Globus pallidus (tissue), 1 donor: ENCODE data around the gene FBLN1.
"Not testable (repeated sequence)": the region's sequence is repeated elsewhere in the genome, so short reads cannot be mapped to it uniquely, and the experiment has no call there.

ENCODE experiments used
- DNase-seq: peaks from one replicate; pipeline ENCODE4 v3.0.0-alpha.2; 2015; ENCODE audit warnings: low spot score

The FBLN1 gene

DNA sequence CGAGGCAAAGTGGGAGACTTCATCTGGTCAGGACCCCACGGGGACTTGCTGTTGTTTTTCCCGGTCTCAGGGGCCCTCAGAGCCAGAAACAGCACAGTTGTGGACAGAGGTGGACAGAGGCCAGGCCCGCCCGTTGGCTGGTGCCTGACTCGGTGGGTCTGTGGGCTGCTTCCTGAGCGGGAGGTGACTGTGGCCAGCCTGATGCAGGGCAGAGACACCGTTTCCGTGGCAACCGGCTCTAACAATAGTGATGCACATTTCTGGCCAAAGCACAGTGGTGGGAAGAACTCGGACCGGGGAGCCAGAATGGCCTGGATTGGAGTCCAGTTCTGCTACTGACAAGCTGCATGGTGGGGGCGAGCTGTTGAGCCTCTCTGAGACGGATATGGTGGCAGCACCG lies 110.3 kb downstream of the FBLN1 start:
- no peak for DNase-seq

DNA sequence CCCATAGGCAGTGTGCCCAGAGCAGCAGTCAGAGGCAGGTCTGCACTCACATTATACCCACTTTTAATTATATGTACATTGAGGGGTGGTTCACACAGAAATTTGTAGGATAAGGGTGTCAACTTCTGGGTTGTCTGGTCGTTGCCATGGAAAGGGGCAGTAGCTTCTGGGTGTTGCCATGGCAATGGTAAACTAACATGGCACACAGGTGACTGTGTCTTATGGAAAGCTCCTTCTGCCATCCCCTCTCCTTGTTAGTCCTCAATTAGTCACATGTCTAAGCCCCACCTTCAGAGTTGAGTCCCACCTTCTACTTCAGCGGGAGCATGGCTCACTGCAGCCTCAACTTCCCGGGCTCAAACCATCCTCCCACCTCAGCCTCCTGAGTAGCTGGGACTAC lies 112.7 kb downstream of the FBLN1 start:
- no peak for DNase-seq

- DNase-seq: no peak
Observed at GRCh38 chr22:45616432-45616831, 113.7 kb downstream of the FBLN1 start.

GRCh38 chr22:45617948-45618347 lies 115.3 kb downstream of the FBLN1 start:
- DNase-seq: no peak

DNA sequence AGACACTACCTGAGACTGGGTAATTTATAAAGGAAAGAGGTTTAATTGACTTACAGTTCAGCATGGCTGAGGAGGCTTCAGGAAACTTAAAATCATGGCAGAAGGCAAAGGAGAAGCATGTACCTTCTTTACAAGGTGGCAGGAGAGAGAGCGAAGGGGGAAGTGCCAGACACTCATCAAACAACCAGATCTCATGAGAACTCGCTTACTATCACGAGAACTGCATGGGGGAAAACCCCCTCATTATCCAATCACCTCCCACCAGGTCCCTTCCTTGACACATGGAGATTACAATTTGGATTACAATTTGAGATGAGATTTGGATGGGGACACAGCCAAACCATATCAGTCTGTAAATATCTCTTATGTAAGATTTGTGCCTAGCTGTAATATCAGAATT lies 118.0 kb downstream of the FBLN1 start:
- no peak for DNase-seq

GRCh38 chr22:45621836-45622600 lies 119.3 kb downstream of the FBLN1 start:
- no peak for DNase-seq

GRCh38 chr22:45623464-45624145 lies 120.9 kb downstream of the FBLN1 start:
- DNase-seq: not testable (repeated sequence)

GRCh38 chr22:45626198-45626651 lies 123.5 kb downstream of the FBLN1 start:
- no peak for DNase-seq

DNA sequence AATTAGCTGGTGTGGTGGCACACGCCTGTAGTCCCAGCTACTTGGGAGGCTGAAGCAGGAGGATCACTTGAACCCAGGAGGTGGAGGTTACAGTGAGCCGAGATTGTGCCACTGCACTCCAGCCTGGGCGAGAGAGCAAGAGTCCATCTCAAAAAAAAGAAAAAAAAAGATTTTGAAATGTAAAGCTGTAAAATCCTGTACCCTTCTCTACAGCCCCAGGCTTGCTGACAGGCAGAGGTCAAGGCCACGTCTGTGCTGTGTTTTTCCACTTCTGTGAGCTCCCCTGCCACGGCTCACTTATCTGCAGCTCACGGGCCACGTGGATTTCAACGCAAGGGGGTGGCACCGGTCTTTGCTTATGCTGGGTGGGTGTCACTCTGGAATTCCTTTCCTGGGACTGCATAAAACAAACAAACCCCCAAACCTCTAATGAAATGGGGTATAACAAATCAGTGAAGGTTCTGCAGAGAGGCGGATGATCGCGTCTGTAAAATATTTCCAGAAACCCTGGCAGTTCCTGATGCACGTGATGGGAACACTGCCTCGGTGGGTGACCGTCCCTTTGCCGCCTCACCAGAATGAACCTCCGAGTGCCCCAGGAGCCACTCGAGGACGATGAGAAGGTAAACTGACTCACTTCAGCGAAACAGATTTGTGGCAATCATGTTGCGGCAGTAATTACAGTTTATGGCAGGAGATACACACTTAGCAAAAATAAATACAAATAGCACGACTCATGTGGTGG lies 125.0 kb downstream of the FBLN1 start:
- DNase-seq: no peak

- DNase-seq: no peak
Observed at GRCh38 chr22:45628515-45628914, 125.8 kb downstream of the FBLN1 start.

GRCh38 chr22:45629469-45630089 lies 126.9 kb downstream of the FBLN1 start:
- DNase-seq: no peak

GRCh38 chr22:45630436-45630835 lies 127.8 kb downstream of the FBLN1 start:
- no peak for DNase-seq

- DNase-seq: peak; percentile 7
Observed at GRCh38 chr22:45631140-45631840, 128.6 kb downstream of the FBLN1 start.

GRCh38 chr22:45631841-45632238 lies 129.2 kb downstream of the FBLN1 start:
- no peak for DNase-seq

DNA sequence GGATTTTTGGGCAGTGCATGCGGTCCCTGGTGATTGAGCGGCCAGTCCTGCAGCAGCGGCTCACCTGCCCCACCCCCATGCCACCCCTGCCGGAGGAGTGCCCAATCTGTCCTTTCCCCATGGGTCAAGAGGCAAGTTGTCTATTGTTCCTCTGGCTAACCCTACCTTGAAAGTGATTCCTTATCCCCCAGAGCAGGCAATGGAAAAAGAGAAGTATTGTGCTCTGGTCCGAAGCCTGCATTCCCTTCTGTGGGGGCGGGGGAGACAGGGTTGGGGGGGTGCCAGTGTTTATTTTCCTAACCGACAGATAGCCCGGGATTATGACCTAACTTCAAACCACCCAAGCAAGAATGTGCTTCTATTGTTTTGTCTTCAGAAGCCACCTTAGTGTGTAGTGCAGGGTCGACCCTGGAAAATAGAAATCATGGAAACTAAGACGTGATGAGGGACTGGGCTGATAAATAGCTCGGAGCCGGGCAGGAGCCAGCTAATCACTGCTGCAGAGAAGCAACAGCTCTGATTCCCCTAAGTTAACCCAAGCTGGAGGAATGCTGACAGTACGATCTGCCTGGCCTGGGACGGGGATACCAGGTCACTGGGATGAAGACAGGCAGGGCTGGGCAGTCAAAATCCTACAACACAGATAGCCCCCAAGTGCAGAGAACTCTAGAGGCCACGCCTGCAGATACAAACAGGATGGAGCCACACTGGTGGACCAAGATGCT lies 130.3 kb downstream of the FBLN1 start:
- no peak for DNase-seq

- no peak for DNase-seq
Observed at GRCh38 chr22:45636683-45637082, 134.0 kb downstream of the FBLN1 start.

DNA sequence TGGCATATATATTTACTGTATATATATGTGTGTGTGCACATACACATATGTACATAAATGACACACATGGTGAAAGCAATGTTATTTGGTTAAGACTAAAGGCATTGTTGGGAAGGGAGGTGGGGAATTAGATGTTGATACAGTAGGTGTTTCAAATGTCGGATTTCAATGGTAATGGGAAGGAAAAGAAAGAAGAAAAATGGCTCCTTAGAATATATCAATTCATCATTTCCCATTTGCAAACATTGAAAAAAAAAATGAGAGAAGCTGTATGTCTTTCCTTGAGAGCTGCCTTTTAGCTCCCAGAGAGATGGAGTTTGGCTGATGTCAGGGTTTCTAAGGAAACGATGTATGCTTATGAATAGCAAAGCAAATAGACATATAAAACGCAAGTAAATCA lies 135.5 kb downstream of the FBLN1 start:
- DNase-seq: no peak

DNA sequence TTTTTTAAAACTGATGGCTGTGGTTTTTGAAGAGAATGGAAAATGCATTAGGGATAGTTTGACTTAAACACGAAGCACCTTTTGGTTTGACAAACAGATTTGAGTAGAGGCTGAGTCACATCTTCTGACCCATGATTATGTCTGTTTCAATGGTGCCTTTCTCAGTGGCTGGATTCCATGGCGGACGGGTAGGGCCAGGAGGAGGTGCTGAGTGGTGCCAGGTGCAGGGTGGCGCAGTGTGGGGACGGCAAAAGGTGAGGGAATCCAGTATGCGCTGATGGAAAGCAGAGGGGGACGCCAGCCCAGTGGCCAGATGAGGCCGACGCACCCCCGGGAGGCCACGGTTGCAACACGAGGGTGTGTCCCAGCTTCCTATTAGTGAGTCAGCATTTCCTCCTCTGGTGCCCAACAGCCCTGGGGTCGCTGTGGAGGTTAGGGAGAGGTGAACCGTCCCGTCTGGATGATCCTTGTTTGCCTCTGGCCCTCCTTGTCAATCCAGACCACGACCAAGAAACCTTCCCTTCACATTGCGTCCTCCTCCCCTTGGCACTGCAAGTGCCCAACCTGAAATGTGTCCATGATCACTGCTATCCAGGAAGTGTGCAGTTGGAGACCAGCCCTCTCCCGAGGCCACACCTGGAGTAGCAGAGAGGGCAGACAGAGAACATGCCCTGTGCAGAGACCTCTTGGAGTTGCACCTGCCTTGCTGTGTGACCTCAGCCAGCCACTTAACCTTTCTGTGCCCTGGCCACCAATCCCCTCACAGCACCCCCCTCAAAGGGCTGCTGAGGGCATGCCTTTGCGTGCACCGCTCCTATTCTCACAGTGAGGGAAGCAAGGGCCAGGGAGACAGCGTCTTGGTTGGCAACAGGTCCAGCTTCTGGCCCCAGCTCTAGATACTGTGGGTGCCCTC lies 136.4 kb downstream of the FBLN1 start:
- no peak for DNase-seq

DNA sequence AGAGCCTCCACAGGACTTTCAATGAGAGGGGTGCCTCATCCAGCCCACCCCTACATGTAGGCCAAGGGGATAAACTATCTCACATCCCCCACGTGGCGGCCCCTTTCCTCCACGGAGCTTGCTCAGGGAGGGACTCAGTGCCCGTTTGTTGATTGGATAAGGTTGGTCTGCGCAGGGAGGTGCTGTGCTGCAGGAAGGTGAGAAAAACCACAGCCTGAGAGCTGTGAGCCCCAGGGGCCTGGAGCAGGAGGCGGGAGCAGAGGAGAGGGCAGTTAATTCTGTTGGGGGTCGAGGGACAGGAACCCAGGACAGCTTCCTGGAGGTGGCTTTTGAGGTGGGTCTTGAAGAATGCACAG lies 137.0 kb downstream of the FBLN1 start:
- DNase-seq: no peak

GRCh38 chr22:45640291-45640940 lies 137.7 kb downstream of the FBLN1 start:
- no peak for DNase-seq
